Measurements from ENCODE around the gene SPACA9.

DNA sequence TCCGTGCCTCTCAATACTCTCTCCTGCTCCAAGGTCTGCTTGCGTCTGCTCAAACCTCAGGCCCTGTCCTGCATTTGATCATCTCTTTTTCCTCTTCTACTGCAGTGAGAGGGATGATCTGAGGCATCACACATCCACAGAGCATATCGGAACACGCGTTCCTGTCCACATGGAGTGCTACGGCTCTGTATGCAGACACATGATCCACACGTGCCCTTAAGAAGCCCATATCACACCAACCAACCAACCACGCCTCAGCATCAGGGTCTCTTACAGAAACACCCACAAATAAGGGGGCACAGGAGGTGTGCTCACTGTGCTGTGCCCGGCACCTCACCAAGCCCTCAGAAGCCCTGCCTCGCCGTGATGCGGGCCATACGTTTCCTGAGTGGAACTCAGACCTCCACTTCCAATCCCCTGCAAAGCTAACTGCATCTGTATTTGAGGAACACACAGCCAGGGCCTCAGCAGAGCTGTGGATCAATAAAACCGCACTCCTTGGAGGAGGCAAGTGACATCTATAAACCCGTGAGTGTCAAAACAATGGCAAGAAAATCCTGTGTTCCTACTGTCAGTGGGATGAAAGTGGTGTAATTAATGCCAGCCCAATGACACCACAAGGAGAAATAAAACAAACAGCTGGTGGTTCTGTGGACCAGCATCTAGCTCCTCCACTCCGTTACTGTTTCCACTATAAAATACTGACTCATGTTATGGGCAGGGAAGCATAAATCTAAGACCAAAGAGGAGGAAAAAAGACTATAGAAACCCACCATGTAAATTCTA lies 41.0 kb upstream of the SPACA9 start:
- TF ChIP-seq PAX5 (IDR thresholded peaks at IDR 0.05; ENCODE audit: insufficient read depth, low read length, severe bottlenecking) (no peak), POLR2A (IDR thresholded peaks at IDR 0.05; ENCODE audit: low read depth, low read length) (no peak), POLR2AphosphoS5 (IDR thresholded peaks at IDR 0.05; ENCODE audit: low read depth, low read length) (no peak)

Measured in GM12891 (cell line).